AG04450 (cell line): ENCODE results near the gene RASD2. TPM values are rescaled to one million over a fixed set of nuclear protein-coding genes. Genes with fewer than 3 reads are reported as not detected.

ENCODE experiments used
- CTCF ChIA-PET: fragments of 300-600, 350-600 bp; formaldehyde crosslinking; extraction: SDS; loops from one replicate; lab custom pipeline; 2022; ENCODE audit warnings: antibody characterized with exemption, inconsistent platforms; lab: Charles Lee
- POLR2A ChIA-PET: fragments of 350-600 bp; formaldehyde crosslinking; extraction: SDS; loops from one replicate; lab custom pipeline; 2021; ENCODE audit warnings: antibody characterized with exemption, inconsistent platforms; lab: Yijun Ruan, JAX
- DNase-seq: peaks from one replicate; pipeline ENCODE4 v3.0.0-alpha.2; 2011; ENCODE audit warnings: low read depth, low spot score
- H3K27ac ChIP-seq: one replicate; pipeline ENCODE4 v1.5.1; 2012; ENCODE audit warnings: low read depth, low read length, control low read depth
- H3K27me3 ChIP-seq: one replicate; pipeline ENCODE4 v1.6.0; 2012; ENCODE audit warnings: low read length; ENCODE audit not compliant: control insufficient read depth, insufficient read depth
- H3K4me3 ChIP-seq: 2 replicates; pipeline ENCODE4 v1.5.1; 2011; ENCODE audit warnings: mild to moderate bottlenecking, low read depth, low read length, control low read depth
- H3K9me3 ChIP-seq: 2 replicates; pipeline ENCODE4 v1.5.1; 2012; ENCODE audit warnings: low read length; ENCODE audit not compliant: control insufficient read depth, insufficient read depth
- CTCF ChIP-seq: IDR thresholded peaks from 2 replicates; pipeline ENCODE4 v1.5.1; 2011; ENCODE audit warnings: low read depth, low read length, control low read depth, inconsistent platforms
- polyA plus RNA-seq: library from polyadenylated mRNA; depleted of rRNA; stranded (reverse); fragments of >200 nt; gene quantifications from 2 replicates; pipeline ENCODE4 v1.2.3, GENCODE V29; 2011

The RASD2 gene
- polyA plus RNA-seq, 1 experiment, result 0.14 TPM

GRCh38 chr22:35552196-35552842, 11.7 kb downstream of the RASD2 start:
- H3K9me3 ChIP-seq, result no peaks in the 10 kb centered on the region; the same call in 1 of the 2 replicates
- H3K27ac ChIP-seq, result no peak overlapping the region
- DNase-seq, result no peak
- H3K27me3 ChIP-seq, result no peaks in the 10 kb centered on the region
- no peak overlapping the region for H3K4me3 ChIP-seq
- POLR2A ChIA-PET, result no interaction called here
- CTCF ChIA-PET, result interaction anchor here (0.5 kb wide), 1 partner anchor 9 kb away, joined by 3 read pairs; no protein-coding TSS in a partner anchor
- no peak for TF ChIP-seq CTCF

GRCh38 chr22:35552846-35553245, 12.2 kb downstream of the RASD2 start:
- TF ChIP-seq CTCF, result no peak
- no peak for DNase-seq
- Histone ChIP-seq H3K9me3 (no peaks in the 10 kb centered on the region; the same call in 1 of the 2 replicates), H3K27me3 (peaks cover 3% of the 10 kb centered on the region), H3K27ac (no peak overlapping the region), H3K4me3 (no peak overlapping the region)
- CTCF ChIA-PET, result interaction anchor here (0.5 kb wide), 1 partner anchor 8 kb away, joined by 3 read pairs; no protein-coding TSS in a partner anchor
- POLR2A ChIA-PET, result no interaction called here

- Histone ChIP-seq H3K9me3 (no peaks in the 10 kb centered on the region; the same call in 1 of the 2 replicates), H3K27me3 (peaks cover 3% of the 10 kb centered on the region), H3K4me3 (no peak overlapping the region), H3K27ac (no peak overlapping the region)
- no peak for TF ChIP-seq CTCF
- CTCF ChIA-PET, result no interaction called here
- no peak for DNase-seq
- POLR2A ChIA-PET, result no interaction called here
Measured at GRCh38 chr22:35553341-35553740, 12.7 kb downstream of the RASD2 start.

GRCh38 chr22:35554297-35554845, 13.7 kb downstream of the RASD2 start:
- H3K27ac ChIP-seq, result no peak overlapping the region
- no peak for TF ChIP-seq CTCF
- POLR2A ChIA-PET, result no interaction called here
- H3K27me3 ChIP-seq, result peaks cover 3% of the 10 kb centered on the region
- H3K9me3 ChIP-seq, result peaks cover 6% of the 10 kb centered on the region
- DNase-seq, result no peak
- CTCF ChIA-PET, result no interaction called here
- no peak overlapping the region for H3K4me3 ChIP-seq

- H3K27ac ChIP-seq, result peak overlapping the region; percentile 11
- ChIA-PET CTCF (no interaction called here), POLR2A (no interaction called here)
- TF ChIP-seq CTCF, result no peak
- H3K9me3 ChIP-seq, result peaks cover 6% of the 10 kb centered on the region
- peaks cover 3% of the 10 kb centered on the region for H3K27me3 ChIP-seq
- no peak overlapping the region for H3K4me3 ChIP-seq
- no peak for DNase-seq
Measured at GRCh38 chr22:35555483-35555890, 14.9 kb downstream of the RASD2 start.
